ENCODE results near the gene CTIF.
"Not testable (repeated sequence)": the region's sequence is repeated elsewhere in the genome, so short reads cannot be mapped to it uniquely, and the experiment has no call there.

CTIF gene

GRCh38 chr18:48869591-48869990 lies 330.8 kb downstream of the CTIF start:
- no peak for DNase-seq

DNA sequence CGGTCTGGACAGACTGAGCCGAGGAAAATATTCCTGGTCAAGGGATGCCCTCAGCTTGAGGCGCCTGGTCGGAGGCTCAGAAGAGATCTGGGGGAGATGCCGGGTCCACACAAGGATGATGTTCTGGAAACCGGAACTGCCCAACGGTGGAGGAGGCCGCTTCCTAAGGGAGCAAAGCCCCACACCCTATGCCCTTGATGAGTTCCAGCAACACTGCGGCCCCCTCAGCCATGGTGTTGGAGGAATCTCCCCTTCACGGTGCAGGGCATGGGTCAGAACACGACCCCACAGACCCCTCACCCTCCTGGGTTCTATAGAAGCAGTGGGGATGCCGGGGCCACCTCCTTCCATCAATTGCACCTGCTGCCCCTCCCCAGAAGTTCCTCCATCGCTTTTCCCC lies 332.1 kb downstream of the CTIF start:
- H3K79me2 ChIP-seq (ENCODE audit: low read length); H3K9me2 ChIP-seq (replicated peaks; ENCODE audit: insufficient read depth, low read length); H4K20me1 ChIP-seq (ENCODE audit: insufficient read depth, low read length); H2AFZ ChIP-seq (ENCODE audit: low read length); H3K27me3 ChIP-seq (replicated peaks; ENCODE audit: insufficient read depth, low read length); H3K4me3 ChIP-seq (ENCODE audit: low read length); H3K9me3 ChIP-seq (replicated peaks; ENCODE audit: insufficient read depth, low read length); H3K36me3 ChIP-seq (replicated peaks; ENCODE audit: insufficient read depth, low read length); DNase-seq; H3K4me2 ChIP-seq (ENCODE audit: low read depth, low read length); H3K9ac ChIP-seq (ENCODE audit: low read length); H3K27ac ChIP-seq (ENCODE audit: low read length): not testable (repeated sequence)
- peaks cover 26% of the 10 kb centered on the region for H3F3A ChIP-seq (ENCODE audit: insufficient read depth, low read length)
- H3K4me1 ChIP-seq (ENCODE audit: low read length): peaks cover 33% of the 10 kb centered on the region

More at GRCh38 chr18:48869591-48869990, 330.8 kb downstream of the CTIF start:
- H3K79me2 ChIP-seq (ENCODE audit: low read length): no peaks in the 10 kb centered on the region
- H3K27me3 ChIP-seq (replicated peaks; ENCODE audit: insufficient read depth, low read length): no peaks in the 10 kb centered on the region
- H3K27ac ChIP-seq (ENCODE audit: low read length): peak overlapping the region; percentile 98
- H4K20me1 ChIP-seq (ENCODE audit: insufficient read depth, low read length): no peaks in the 10 kb centered on the region
- peak overlapping the region; percentile 78 for H3K9ac ChIP-seq (ENCODE audit: low read length)
- peak overlapping the region; percentile 32; the same call in 1 of the 2 replicates for H2AFZ ChIP-seq (ENCODE audit: low read length)
- H3K36me3 ChIP-seq (replicated peaks; ENCODE audit: insufficient read depth, low read length): no peaks in the 10 kb centered on the region
- peak overlapping the region; percentile 65; the same call in 1 of the 2 replicates for H3K4me2 ChIP-seq (ENCODE audit: low read depth, low read length)
- no peaks in the 10 kb centered on the region for H3K9me3 ChIP-seq (replicated peaks; ENCODE audit: insufficient read depth, low read length)
- H3K9me2 ChIP-seq (replicated peaks; ENCODE audit: insufficient read depth, low read length): no peaks in the 10 kb centered on the region
- no peak overlapping the region for H3K4me3 ChIP-seq (ENCODE audit: low read length)
- TF ChIP-seq EZH2phosphoT487 (IDR thresholded peaks at IDR 0.05; ENCODE audit: low read length) (no peak), CTCF (IDR thresholded peaks at IDR 0.05; ENCODE audit: low read length) (no peak), EZH2 (optimal IDR thresholded peaks at IDR 0.05; ENCODE audit: low read depth, low read length) (no peak)
- peaks cover 33% of the 10 kb centered on the region for H3K4me1 ChIP-seq (ENCODE audit: low read length)
- H3F3A ChIP-seq (ENCODE audit: insufficient read depth, low read length): peaks cover 26% of the 10 kb centered on the region

- DNase-seq: no peak
- Histone ChIP-seq H2AFZ (ENCODE audit: low read length) (no peak overlapping the region), H3K4me1 (ENCODE audit: low read length) (peaks cover 29% of the 10 kb centered on the region), H3K79me2 (ENCODE audit: low read length) (no peaks in the 10 kb centered on the region), H3K9me2 (replicated peaks; ENCODE audit: insufficient read depth, low read length) (no peaks in the 10 kb centered on the region), H3K4me3 (ENCODE audit: low read length) (no peak overlapping the region), H3F3A (ENCODE audit: insufficient read depth, low read length) (peaks cover 26% of the 10 kb centered on the region), H3K36me3 (replicated peaks; ENCODE audit: insufficient read depth, low read length) (no peaks in the 10 kb centered on the region), H3K27ac (ENCODE audit: low read length) (no peak overlapping the region), H3K9me3 (replicated peaks; ENCODE audit: insufficient read depth, low read length) (no peaks in the 10 kb centered on the region), H4K20me1 (ENCODE audit: insufficient read depth, low read length) (no peaks in the 10 kb centered on the region), H3K4me2 (ENCODE audit: low read depth, low read length) (no peak overlapping the region), H3K27me3 (replicated peaks; ENCODE audit: insufficient read depth, low read length) (no peaks in the 10 kb centered on the region), H3K9ac (ENCODE audit: low read length) (no peak overlapping the region)
- TF ChIP-seq CTCF (IDR thresholded peaks at IDR 0.05; ENCODE audit: low read length): no peak
- TF ChIP-seq EZH2phosphoT487 (IDR thresholded peaks at IDR 0.05; ENCODE audit: low read length): no peak
- no peak for TF ChIP-seq EZH2 (optimal IDR thresholded peaks at IDR 0.05; ENCODE audit: low read depth, low read length)
These were observed 332.7 kb downstream of the CTIF start for GRCh38 chr18:48871391-48872166.

Data from MM.1S (cell line).